Gastroesophageal sphincter (tissue), 3 donors: ENCODE results near the gene EIF3D.

Experiments
- POLR2A ChIP-seq, 2 donors: fragments of 450-650 bp; IDR thresholded peaks; one replicate each; pipeline ENCODE4 v1.6.1; 2017; ENCODE audit warnings: antibody characterized with exemption in 2 of 2, mild to moderate bottlenecking in 2 of 2, moderate library complexity in 1 of 2
- TF ChIP-seq, protein P1 (sequence below), 4 experiments: fragments of 200-600 bp in 2 of 4; fragments of 450-650 bp in 2 of 4; sonication (generic) in 1 of 4; IDR thresholded peaks; one replicate each; pipeline ENCODE4 v1.5.1; 2017 to 2019; ENCODE audit warnings: antibody characterized with exemption in 4 of 4, mild to moderate bottlenecking in 2 of 4, moderate library complexity in 2 of 4

- TF ChIP-seq, protein P1, sequence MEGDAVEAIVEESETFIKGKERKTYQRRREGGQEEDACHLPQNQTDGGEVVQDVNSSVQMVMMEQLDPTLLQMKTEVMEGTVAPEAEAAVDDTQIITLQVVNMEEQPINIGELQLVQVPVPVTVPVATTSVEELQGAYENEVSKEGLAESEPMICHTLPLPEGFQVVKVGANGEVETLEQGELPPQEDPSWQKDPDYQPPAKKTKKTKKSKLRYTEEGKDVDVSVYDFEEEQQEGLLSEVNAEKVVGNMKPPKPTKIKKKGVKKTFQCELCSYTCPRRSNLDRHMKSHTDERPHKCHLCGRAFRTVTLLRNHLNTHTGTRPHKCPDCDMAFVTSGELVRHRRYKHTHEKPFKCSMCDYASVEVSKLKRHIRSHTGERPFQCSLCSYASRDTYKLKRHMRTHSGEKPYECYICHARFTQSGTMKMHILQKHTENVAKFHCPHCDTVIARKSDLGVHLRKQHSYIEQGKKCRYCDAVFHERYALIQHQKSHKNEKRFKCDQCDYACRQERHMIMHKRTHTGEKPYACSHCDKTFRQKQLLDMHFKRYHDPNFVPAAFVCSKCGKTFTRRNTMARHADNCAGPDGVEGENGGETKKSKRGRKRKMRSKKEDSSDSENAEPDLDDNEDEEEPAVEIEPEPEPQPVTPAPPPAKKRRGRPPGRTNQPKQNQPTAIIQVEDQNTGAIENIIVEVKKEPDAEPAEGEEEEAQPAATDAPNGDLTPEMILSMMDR (IDR thresholded peaks at IDR 0.05): no peak
- TF ChIP-seq POLR2A (IDR thresholded peaks at IDR 0.05): no peak
These were observed 30.9 kb downstream of the EIF3D start for GRCh38 chr22:36497910-36498665.
